CD4-positive, alpha-beta T cell treated with Interleukin-1 beta for 1 hour (primary cell): ENCODE measurements around the gene MRPL44.
"Not testable (repeated sequence)": the region's sequence is repeated elsewhere in the genome, so short reads cannot be mapped to it uniquely, and the experiment has no call there.

ENCODE experiments used
- DNase-seq, 2 donors: peaks; one replicate each; pipeline ENCODE4 v3.0.0-alpha.2; 2020 to 2022

MRPL44 gene

GRCh38 chr2:223972656-223973102 lies 15.4 kb downstream of the MRPL44 start:
- DNase-seq, result no peak

- DNase-seq, result no peak
Measured at GRCh38 chr2:223973606-223974005, 16.3 kb downstream of the MRPL44 start.

- DNase-seq, result no peak
Measured at GRCh38 chr2:223976635-223977226, 19.5 kb downstream of the MRPL44 start.

DNA sequence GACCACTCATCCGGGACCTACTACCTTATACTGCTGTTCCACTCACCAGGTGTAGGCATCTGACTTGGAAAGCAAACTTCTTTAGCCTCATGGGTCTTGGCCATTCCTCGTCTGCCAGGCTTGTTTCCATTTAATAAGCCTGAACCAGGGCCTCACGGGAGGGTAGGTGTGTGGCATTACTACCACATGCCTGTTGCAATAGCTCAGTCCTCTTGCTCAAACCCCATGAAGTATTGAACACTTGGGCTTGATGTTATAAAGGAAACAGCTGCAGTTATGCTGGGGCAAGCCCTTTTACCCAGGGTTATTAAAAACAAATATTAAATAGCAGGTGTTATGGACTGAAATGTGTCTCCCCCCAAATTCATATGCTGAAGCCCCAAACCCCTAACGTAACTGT lies 21.2 kb downstream of the MRPL44 start:
- DNase-seq, result no peak

GRCh38 chr2:223979730-223980396 lies 22.6 kb downstream of the MRPL44 start:
- DNase-seq, result no peak

GRCh38 chr2:223980397-223980735 lies 23.1 kb downstream of the MRPL44 start:
- DNase-seq, result no peak

DNA sequence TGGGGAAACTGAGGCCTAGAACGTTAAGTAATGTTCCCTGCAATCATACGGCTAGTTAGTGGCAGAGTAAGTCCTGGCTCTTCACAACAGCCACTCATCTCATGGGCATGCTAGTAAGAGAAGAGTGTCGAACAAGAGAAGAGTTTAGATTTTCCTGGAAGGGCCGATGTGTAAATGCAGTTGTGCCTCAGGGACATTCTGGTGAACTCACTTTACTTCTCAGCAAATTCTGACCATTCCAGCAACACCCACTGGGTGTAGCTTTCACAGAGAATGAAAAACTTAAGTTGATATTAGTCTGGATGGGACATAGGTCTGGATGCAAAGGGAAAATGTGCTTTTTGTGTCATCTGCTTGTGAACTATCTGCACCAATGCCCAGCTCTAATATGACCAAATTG lies 23.5 kb downstream of the MRPL44 start:
- DNase-seq, result no peak

GRCh38 chr2:223981241-223981640 lies 24.0 kb downstream of the MRPL44 start:
- no peak for DNase-seq

- DNase-seq, result no peak
Measured at GRCh38 chr2:223989206-223989855, 32.1 kb downstream of the MRPL44 start.

- DNase-seq, result no peak
Measured at GRCh38 chr2:223989856-223990232, 32.6 kb downstream of the MRPL44 start.

DNA sequence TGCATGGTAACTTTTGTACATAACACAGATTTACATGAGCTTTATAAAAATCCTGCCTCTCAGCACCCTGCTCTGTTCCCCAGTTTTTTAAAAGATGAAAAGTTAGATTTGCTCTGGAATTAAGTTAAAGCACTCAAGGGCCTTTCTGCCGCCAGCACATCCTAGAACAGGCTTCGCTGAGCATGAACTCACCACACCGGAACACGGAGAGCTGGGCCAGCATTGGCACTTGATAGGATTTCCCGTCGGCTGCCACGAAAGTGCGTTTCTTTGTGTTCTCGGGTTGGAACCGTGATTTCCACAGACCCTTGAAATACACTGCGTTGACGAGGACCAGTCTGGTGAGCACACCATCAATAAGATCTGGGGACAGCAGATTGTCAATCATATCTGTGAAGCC lies 34.3 kb downstream of the MRPL44 start:
- DNase-seq, result no peak

- peak; percentile 50 to 62 for DNase-seq
Measured at GRCh38 chr2:223993634-223994232, 36.5 kb downstream of the MRPL44 start.

GRCh38 chr2:223994562-223995162 lies 37.4 kb downstream of the MRPL44 start:
- DNase-seq, result no peak

GRCh38 chr2:223995569-223995968 lies 38.3 kb downstream of the MRPL44 start:
- DNase-seq, result no peak

GRCh38 chr2:223996391-223996790 lies 39.1 kb downstream of the MRPL44 start:
- DNase-seq, result no peak

DNA sequence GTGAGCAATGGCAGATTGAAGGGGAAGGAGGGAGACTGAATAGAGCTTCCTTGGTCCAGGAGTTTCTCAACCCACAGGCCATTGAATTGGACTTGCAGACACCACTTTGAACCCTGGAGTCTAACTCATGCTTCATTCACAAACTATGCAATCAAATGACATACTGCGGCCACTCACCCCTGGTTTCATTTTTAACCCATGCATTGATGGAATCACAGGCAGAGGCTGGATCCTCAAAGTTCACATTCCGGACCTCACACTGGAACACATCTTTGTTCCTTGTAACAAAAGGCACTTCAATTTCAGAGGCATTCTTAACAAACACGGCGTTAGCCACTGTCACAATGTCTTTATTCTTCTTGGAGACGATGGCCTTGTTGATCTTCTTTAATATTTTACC lies 40.7 kb downstream of the MRPL44 start:
- no peak for DNase-seq

DNA sequence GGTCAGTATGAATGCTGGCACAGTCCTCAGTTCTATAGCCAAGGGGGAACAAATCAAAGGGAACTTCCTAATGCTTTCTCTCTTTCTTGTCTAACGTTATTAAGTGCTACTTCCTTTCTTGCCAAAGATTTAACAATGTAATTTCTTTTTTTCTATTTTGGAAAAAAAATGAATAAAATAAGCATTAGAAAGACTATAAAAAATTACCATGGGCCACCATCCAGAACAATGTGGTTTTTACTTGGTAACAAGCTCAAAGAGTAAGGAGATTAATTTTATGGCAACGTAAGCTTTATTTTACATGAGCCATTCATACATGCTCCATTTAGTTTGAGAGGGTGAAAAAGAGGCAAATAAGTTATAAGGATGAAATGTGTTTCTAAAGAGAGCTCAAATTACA lies 41.7 kb downstream of the MRPL44 start:
- no peak for DNase-seq

GRCh38 chr2:223999862-224000261 lies 42.6 kb downstream of the MRPL44 start:
- DNase-seq, result no peak

- DNase-seq, result not testable (repeated sequence)
Measured at GRCh38 chr2:224000662-224001061, 43.4 kb downstream of the MRPL44 start.

GRCh38 chr2:224004105-224004695 lies 46.9 kb downstream of the MRPL44 start:
- DNase-seq, result no peak

DNA sequence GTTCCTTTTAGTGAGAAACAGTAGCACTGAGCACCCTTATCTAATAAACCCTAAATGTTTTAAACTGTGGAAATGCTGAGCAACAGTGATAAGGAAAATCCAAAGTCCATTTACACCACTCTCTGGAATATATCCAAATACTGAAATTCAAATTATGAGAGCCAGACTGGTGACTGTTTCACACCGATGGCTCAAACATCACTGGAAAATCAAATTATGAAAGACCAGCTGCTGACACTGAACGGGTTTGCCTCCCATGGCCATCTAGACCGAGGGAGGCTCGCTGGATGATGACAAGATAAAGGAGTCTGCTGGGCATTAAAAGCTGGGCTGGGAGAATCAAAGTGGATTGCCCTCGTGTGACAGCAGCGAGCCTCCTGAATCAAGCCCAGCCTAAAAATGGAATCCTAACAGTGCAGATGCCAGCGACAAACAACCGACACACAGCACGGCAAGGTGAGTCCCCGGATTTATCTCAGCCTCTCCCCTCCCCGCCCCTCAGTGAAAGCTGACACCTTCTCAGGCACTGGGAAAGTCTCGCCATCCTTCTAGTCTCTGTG lies 51.5 kb downstream of the MRPL44 start:
- no peak for DNase-seq

DNA sequence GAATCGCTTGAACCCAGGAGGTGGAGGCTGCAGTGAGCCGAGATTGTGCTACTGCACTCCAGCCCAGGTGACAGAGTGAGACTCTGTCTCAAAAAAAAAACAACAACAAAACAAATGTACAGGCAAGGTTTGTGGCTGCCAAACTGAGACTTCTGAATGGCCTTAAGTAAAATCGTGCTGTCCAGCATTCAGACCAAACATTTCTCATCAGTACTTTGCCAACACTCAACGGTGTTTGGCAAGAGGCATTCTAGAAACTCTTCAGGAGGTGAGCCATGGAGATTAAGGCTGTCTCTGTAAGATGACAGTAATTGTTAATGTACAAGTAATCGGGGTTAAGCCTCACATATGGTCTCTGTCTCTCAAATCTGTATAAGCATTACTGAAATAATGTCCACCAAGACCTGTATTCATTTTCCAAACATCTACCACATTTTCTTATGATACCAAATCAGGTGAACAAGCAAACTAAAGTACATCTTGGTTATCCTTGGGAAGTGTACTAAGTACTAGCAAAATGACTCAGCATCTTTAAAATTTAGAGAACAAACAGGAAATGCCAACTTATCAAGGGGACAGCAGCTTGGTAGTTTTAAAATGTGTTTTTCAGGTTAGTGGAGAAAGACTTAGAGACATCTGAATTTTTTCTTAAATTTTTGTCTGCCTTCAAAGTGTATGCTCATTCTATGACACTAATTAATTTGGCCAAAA lies 52.5 kb downstream of the MRPL44 start:
- DNase-seq, result no peak
